OCI-LY3 (cell line): Measurements from ENCODE around the gene VTI1A.

Source experiments
- EZH2phosphoT487 ChIP-seq: fragments of 200-600 bp; shearing (Covaris generic); IDR thresholded peaks from 2 replicates; pipeline ENCODE4 v1.6.1; 2018; ENCODE audit warnings: antibody characterized with exemption, mixed run types, low read depth
- TF ChIP-seq, protein P1 (sequence below): fragments of 200-600, 300-600 bp; sonication (generic); IDR thresholded peaks from 2 replicates; pipeline ENCODE4 v1.5.1; 2014; ENCODE audit warnings: antibody characterized with exemption, low read length, low read depth

DNA sequence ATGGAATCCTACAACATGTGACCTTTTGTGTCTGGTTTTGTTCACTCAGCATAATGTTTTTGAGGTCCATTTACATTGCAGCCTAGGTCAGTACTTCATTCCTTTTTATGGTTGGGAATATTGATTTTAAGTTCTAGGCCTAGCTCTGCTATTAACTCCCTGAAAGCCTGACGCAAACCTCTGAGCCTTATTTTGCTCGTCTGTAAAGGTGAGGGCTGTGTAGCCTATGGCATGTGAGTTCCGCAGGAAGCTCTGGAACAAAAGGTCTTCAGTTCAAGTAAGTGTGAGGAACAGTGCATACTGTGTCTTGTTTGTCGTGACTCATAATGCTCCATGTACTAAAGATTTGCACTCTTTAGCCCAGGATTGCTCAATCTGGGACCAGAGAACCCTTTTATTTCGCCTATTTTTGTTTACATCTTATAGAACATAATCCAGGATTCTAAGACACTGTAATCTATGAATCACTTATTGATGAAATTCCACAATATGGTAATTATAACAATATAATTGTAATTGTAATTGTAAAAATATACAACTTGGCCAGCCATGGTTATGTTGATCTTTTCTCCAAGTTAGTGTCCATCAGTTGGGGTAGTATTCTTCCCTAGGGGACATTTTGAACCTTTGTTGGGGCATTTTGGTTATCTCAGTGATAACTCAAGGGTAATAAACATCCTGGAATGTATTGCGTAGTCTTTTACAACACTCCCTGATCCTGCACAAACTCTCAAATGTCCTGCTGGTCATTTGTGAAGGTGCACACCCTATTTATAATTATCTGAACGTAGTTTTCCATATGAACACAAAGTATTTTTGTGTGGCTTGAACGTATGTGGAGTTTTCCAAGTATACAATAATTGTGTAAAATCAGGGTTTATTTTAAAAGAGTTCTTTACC lies 184.7 kb downstream of the VTI1A start:
- TF ChIP-seq, protein P1, sequence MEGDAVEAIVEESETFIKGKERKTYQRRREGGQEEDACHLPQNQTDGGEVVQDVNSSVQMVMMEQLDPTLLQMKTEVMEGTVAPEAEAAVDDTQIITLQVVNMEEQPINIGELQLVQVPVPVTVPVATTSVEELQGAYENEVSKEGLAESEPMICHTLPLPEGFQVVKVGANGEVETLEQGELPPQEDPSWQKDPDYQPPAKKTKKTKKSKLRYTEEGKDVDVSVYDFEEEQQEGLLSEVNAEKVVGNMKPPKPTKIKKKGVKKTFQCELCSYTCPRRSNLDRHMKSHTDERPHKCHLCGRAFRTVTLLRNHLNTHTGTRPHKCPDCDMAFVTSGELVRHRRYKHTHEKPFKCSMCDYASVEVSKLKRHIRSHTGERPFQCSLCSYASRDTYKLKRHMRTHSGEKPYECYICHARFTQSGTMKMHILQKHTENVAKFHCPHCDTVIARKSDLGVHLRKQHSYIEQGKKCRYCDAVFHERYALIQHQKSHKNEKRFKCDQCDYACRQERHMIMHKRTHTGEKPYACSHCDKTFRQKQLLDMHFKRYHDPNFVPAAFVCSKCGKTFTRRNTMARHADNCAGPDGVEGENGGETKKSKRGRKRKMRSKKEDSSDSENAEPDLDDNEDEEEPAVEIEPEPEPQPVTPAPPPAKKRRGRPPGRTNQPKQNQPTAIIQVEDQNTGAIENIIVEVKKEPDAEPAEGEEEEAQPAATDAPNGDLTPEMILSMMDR, result no peak
- no peak for TF ChIP-seq EZH2phosphoT487
